ACHN (cell line): ENCODE data around the gene TRIM65.
A peak's percentile ranks its signal among the peaks of the same experiment; 100 is the strongest.

Experiments
- DNase-seq: peaks from one replicate; pipeline ENCODE4 v3.0.0-alpha.2; 2015
- in situ Hi-C: cut with HindIII; loops from 2 replicates; pipeline ENCODE4 v1.10.0; 2017; ENCODE audit warnings: low sequenced_read_pairs, low pct_ligation_motif_present, low pct_unique_long_range_greater_than_20kb

The TRIM65 gene

GRCh38 chr17:75896415-75897159 is at the start of gene TRIM65:
Gene TRIM65 (minus strand): TSS chr17:75896951. CDS start chr17:75896937, 14 bp downstream.
- peak; percentile 76 for DNase-seq
- in situ Hi-C loops = no loop called here

DNA sequence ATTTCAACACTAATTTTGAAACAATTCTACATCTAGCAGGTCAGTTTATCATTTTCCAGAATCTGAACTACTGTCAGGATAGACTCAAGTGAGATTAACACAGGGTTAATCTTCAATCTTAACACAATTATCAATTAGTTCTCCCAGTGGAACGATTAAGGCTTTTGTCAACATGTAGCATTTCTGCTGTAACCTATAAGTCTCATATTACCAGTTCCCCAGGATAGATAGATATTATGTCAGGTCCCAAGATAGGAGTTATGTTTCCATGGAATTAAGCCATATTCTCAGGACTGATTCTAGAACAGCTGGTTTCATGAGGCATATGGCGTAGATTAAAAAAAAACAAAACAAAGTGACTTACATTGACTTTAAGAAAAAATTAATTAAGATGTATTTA is 48.5 kb upstream of the TRIM65 start:
- in situ Hi-C loops = no loop called here
- DNase-seq = no peak

DNA sequence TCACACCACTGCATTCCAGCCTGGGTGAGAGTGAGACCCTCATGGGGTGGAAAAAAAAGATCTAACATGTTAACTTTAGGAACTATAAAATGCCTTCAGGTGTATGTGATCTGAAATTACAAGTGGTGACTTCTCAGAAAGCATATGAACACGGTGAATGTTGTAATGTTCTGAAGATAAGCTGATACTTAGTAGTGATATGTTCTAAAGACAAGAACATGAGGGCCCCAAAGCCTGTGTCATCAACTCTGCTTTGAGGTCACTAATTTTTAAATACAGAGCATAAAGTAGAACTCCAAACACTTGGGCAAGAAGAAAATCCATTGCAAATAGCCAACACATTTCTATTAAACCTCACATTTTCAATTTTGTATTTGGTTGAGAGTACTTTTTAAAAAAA is 46.7 kb upstream of the TRIM65 start:
- in situ Hi-C loops = no loop called here
- DNase-seq = no peak

- in situ Hi-C loops = no loop called here
- no peak for DNase-seq
Observed at GRCh38 chr17:75942473-75942872, 45.7 kb upstream of the TRIM65 start.

DNA sequence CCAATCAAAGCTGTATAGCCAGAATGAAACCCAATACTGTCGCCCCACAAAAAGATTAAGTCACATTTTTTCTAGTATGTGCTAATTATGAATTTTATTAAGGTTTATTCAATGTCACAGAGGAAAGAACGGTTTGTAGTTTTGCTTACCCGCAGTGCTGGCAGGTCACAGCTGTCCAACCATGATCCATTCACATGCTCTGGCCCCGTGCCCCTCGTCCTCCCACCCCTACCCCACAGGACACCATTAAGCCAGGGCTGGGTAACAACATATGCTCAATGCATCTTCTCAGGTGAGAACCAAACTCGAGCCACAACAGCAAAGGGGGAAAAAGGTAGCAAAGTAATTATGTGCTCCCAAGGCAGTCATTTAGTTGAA is 44.7 kb upstream of the TRIM65 start:
- in situ Hi-C loops = no loop called here
- DNase-seq = no peak

DNA sequence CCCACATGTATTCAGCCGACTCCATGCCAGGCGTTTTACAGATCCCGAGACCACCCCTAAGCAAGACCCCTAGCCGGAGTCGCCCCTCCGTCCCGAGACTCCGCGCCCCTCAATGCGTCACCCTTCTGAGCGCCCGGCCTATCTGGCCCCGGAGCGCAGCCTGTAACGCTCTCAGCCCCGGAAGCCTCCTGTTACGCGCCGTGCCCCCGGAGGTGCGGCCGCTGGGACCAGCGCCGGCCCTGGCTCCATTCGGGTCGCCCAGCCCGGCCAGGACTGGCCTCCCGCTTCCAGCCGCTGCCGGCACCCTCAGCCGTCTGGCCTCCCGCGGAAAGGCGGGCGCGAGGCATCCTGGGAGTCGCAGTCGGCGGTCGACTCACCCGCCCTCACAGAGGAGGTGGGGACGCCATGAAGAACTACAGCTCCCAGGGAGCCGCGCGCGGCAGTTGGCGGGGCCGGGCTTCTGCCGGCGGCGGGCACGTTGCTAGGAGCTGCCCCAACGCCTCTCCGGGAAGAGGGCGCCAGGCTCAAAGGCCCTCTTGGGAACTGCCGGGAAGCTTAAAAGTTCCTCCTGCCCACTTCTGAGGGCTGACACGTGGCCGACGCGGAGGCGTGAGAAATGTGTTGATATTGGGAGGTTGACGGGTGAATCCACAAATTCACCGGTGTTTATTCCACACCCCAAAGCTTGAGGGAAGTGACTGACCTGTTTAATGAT is 44.1 kb upstream of the TRIM65 start, which contains the start of gene FBF1:
Gene FBF1 (minus strand): TSS at position 316 of the 715 bp plus-strand sequence. CDS start 2,893 bp downstream, outside the sequence.
- peak; percentile 96 for DNase-seq
- in situ Hi-C loops = no loop called here

- in situ Hi-C loops = no loop called here
- no peak for DNase-seq
Observed at GRCh38 chr17:75937652-75938051, 40.9 kb upstream of the TRIM65 start.

GRCh38 chr17:75933808-75934207 is 37.1 kb upstream of the TRIM65 start:
- in situ Hi-C loops = no loop called here
- DNase-seq = no peak

DNA sequence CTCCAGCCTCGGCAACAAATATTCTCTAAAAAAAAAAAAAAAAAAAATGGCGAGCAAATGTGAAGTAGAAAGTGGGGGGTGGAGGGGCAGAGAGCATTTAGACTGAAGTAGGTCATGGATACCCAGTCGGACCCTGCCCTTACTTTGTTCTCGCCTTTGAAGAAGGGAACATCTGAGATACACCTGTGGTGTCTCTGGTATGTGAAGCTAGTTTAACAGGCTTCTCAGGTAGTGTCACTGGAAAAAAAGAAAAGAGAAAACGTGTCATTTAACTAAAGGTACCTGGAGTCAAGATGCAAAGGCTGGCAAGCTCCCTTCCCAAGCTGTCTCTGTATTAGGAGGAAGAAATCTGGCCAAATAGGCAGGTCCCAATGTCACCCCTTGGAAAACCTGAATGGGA is 36.1 kb upstream of the TRIM65 start:
- in situ Hi-C loops = no loop called here
- no peak for DNase-seq

GRCh38 chr17:75931062-75931461 is 34.3 kb upstream of the TRIM65 start:
- in situ Hi-C loops = no loop called here
- no peak for DNase-seq

GRCh38 chr17:75927286-75927922 is 30.7 kb upstream of the TRIM65 start:
- DNase-seq = peak; percentile 19
- in situ Hi-C loops = no loop called here

DNA sequence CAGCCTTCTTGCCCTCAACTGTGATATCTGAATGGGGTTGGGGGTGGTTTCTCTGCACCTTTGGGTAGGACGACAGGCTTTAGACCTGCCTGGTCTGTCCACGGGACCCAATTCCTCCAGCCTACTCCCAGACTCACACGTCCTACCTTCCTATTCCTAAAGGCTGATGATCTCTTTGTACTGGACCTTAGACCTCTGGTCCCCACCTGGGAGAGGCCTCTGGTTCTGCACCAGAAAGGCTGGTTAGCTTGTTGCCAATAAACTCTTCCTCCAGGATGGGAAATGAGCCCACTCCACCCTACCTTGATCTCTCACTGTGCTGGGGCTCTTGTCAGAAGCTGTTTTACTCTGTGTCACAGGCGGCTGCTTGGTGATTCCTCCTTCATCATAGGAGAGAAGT is 29.7 kb upstream of the TRIM65 start:
- in situ Hi-C loops = no loop called here
- DNase-seq = no peak

DNA sequence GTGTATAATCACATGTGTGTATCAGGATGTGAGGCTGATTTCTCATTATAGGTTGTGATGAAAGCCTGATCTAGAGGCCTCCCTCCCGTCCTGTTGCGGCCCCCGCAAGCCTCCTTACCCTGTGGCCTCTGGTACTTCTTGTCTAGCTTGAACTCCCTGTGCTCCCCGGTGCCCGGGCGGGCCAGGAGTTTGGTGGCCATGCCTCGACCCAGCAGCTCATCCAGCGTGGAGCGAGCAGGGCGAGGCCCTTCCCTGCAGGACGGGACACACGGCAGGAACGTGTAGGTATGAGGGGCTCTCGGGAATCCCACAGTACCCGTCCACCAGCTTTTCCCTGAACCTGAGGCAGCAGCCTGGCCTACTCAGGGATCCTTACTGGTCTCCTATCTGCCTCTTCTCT is 29.2 kb upstream of the TRIM65 start:
- in situ Hi-C loops = no loop called here
- DNase-seq = no peak

GRCh38 chr17:75925103-75925502 is 28.4 kb upstream of the TRIM65 start:
- DNase-seq = no peak
- in situ Hi-C loops = no loop called here

DNA sequence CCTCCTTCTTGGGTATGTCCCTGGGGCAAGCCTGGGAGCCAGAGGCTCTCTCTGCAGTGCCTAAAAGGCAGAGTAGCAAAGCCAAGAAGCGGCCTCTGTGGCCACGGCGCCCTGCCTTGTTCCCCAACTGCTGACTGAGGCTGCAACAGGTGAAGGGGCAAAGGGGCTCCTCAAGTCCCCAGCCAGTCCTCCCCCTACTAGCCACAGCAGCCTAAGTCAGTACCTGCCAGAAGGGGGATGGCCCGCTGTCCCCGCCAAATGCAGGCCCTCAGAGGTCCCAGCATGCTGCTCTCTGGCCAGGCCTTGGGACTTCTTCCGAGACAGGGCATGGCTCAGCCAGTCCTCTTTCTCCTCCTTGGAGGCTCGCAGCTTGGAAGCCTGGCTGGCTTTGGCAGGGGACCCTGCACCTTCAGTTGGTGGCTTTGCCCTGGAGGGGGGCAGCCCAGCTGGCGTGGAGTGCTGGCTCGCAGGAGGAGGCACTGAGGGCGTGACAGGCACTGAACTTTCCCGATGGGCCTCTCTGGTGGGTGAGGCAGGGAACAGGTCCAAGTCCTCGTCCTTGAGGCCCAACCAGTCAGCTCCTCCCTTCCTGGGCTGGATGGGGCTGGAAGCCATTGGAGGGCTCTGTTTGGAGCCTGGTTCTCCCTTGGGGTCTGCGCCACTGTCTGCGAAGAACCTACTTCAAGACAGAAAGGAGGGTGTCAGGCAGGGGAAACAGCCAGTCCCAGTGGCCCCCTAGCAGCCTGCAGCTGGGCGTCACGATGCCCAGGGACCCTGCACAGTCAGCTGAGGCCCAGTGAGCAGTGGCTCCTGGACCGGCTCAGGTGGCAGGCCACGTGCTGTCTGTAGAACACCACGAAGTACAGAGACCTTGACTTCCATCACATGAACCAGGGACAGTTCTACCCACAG is 26.5 kb upstream of the TRIM65 start:
- in situ Hi-C loops = no loop called here
- no peak for DNase-seq

DNA sequence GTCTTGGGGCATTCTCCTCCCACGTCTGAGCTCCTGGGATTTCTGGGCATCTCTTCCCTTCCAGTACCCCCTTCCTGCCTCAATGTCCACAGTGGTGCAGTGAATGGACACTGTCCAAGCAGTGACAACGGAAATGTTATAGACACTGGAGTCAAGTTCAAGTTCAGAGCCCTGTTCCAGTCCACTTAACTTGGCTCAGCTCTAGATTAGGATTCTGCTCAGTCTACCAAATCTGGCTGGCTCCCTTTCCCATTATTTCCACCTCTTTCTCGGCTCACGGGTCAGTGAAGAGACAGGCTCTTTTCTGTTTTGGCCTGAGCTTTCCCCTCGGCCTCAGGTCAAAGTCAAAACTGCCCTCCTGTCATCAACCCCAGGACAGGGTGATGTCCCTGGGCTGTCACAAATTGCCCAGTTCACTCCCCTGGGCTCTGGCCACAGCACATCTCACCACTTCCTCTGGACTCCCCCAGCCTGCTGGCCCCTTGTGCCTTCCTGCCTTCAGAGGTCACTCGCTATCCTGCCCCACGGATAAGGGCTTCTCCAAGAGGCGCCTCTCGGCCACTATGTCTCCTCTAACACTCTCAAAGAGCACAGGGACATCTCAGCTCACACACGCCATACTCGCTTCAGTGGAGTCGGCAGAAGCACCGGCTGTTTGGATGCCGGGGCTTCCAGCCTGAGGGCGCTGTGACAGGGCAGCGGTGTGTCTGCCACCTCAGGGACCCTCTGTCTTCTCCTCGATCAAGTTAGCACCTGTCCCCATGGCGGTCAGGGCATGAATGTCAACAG is 25.6 kb upstream of the TRIM65 start:
- in situ Hi-C loops = no loop called here
- DNase-seq = no peak

DNA sequence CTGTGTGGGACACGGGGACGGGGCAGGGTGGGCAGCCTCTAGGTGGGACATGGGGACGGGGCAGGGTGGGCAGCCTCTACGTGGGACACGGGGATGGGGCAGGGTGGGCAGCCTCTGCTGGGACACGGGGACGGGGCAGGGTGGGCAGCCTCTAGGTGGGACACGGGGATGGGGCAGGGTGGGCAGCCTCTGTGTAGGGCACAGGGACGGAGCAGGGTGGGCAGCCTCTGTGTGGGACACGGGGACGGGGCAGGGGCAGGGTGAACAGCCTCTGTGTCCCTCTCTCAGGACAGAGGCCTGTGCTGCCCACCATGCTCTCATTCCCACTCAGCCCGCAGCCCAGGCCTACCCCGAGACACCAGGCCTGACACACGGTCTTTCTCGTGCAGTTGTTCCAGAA is 24.8 kb upstream of the TRIM65 start:
- no peak for DNase-seq
- in situ Hi-C loops = no loop called here

GRCh38 chr17:75920045-75920560 is 23.4 kb upstream of the TRIM65 start:
- in situ Hi-C loops = no loop called here
- no peak for DNase-seq
